ENCODE results near the gene GSTCD. TPM values are rescaled to one million over a fixed set of nuclear protein-coding genes. Genes with fewer than 3 reads are reported as not detected.

The GSTCD gene
- total RNA-seq, 1 experiment from 2014 or later: 17.9 TPM

- Histone ChIP-seq H3K4ac (ENCODE audit: low read depth, low read length) (no peak within 1 kb of the TSS), H4K8ac (replicated peaks; ENCODE audit: insufficient read length, low read depth, low read length) (no peak within 1 kb of the TSS), H2BK12ac (ENCODE audit: insufficient read length, low read depth, low read length) (no peak within 1 kb of the TSS), H2BK120ac (ENCODE audit: low read depth, low read length, poor library complexity, severe bottlenecking) (no peak within 1 kb of the TSS), H2BK15ac (ENCODE audit: low read depth, low read length) (no peak within 1 kb of the TSS), H3K23me2 (ENCODE audit: insufficient read length, low read depth, low read length, poor library complexity, severe bottlenecking) (peaks cover 20% of the 10 kb centered on the region), H3K56ac (ENCODE audit: insufficient read length, low read depth, low read length) (no peak within 1 kb of the TSS), H3K9me3 (ENCODE audit: control insufficient read depth, low read depth, low read length) (no peaks in the 10 kb centered on the region), H3K4me2 (ENCODE audit: insufficient read depth, insufficient read length, low read length) (peak within 1 kb of the TSS; percentile 77), H3K18ac (ENCODE audit: insufficient read length, low read depth, low read length) (no peak within 1 kb of the TSS), H4K91ac (ENCODE audit: insufficient read length, low read depth, low read length) (no peak within 1 kb of the TSS), H3K14ac (ENCODE audit: insufficient read depth, low read length) (no peak within 1 kb of the TSS; the same call in 1 of the 2 replicates), H2BK20ac (ENCODE audit: low read depth, low read length, poor library complexity, severe bottlenecking) (no peak within 1 kb of the TSS), H3K27ac (ENCODE audit: insufficient read length, low read depth, low read length) (no peak within 1 kb of the TSS), H2AK5ac (ENCODE audit: insufficient read length, low read length) (no peak within 1 kb of the TSS), H3K9ac (ENCODE audit: extremely low read depth, insufficient read length, low read length) (peak within 1 kb of the TSS; percentile 49), H3K4me1 (ENCODE audit: insufficient read depth, low read length) (no peaks in the 10 kb centered on the region), H3K23ac (ENCODE audit: insufficient read length, low read depth, low read length) (no peak within 1 kb of the TSS), H3K79me2 (ENCODE audit: insufficient read depth, low read length) (no peaks in the 10 kb centered on the region), H4K5ac (ENCODE audit: insufficient read length, low read depth, low read length) (no peak within 1 kb of the TSS), H3T11ph (ENCODE audit: low read length) (no peak within 1 kb of the TSS), H2BK5ac (ENCODE audit: insufficient read length, low read length) (no peak within 1 kb of the TSS), H3K79me1 (ENCODE audit: insufficient read depth, low read depth, low read length, poor library complexity, severe bottlenecking) (no peaks in the 10 kb centered on the region), H2AFZ (ENCODE audit: low read length) (no peak within 1 kb of the TSS), H3K27me3 (ENCODE audit: insufficient read depth, low read length) (peaks cover 27% of the 10 kb centered on the region; the same call in 1 of the 2 replicates), H4K20me1 (ENCODE audit: control insufficient read depth, insufficient read depth, insufficient read length) (no peaks in the 10 kb centered on the region)
- TF ChIP-seq CTCF (conservative IDR thresholded peaks at IDR 0.05): no peak
- no peak within 1 kb of the TSS for H3K27ac Mint-ChIP-seq
- no peaks in the 10 kb centered on the region for H3K36me3 Mint-ChIP-seq (ENCODE audit: insufficient read depth in 1 of 3, low read depth in 3 of 3)
- H3K4me1 Mint-ChIP-seq: peaks cover 13 to 21% of the 10 kb centered on the region in 2 experiments
- DNase-seq: peak; percentile 58
- WGBS (ENCODE audit: extremely low coverage, insufficient read length, low lambda C conversion rate): no CpG with 5 or more reads among the region's 56 CpGs
- peaks cover 95% of the 10 kb centered on the region for H3K27me3 Mint-ChIP-seq (ENCODE audit: low read depth)
- peak within 1 kb of the TSS; percentile 67 to 83 for H3K4me3 Mint-ChIP-seq
- H3K9me3 Mint-ChIP-seq: no peaks in the 10 kb centered on the region; a peak in 1 of 5 replicates
Measured at GRCh38 chr4:105894660-105895582, 186.3 kb downstream of the GSTCD start, which contains the start of gene NPNT. Gene NPNT, plus strand, starts transcription at chr4:105895471. Its CDS starts 182 bp downstream, at chr4:105895653.
